Measurements from ENCODE around the gene PCK1. TPM values are rescaled to one million over a fixed set of nuclear protein-coding genes. Genes with fewer than 3 reads are reported as not detected.

PCK1 gene
- polyA plus RNA-seq, 5 donors, result 0.18 to 0.55 (median 0.22) TPM

- no peak for DNase-seq
Observed at GRCh38 chr20:57559658-57560553, 1.0 kb upstream of the PCK1 start.

GRCh38 chr20:57561356-57562279 is 708 bp downstream of the PCK1 start:
- DNase-seq, result no peak

GRCh38 chr20:57562541-57563465 is 1.9 kb downstream of the PCK1 start:
- no peak for DNase-seq

- DNase-seq, result no peak
Observed at GRCh38 chr20:57563522-57563921, 2.6 kb downstream of the PCK1 start.

- no peak for DNase-seq
Observed at GRCh38 chr20:57564180-57564802, 3.4 kb downstream of the PCK1 start.

- DNase-seq, result no peak
Observed at GRCh38 chr20:57564951-57565642, 4.2 kb downstream of the PCK1 start.

GRCh38 chr20:57566399-57566798 is 5.5 kb downstream of the PCK1 start:
- no peak for DNase-seq

- DNase-seq, result no peak
Observed at GRCh38 chr20:57566803-57567459, 6.0 kb downstream of the PCK1 start.

- no peak for DNase-seq
Observed at GRCh38 chr20:57567471-57568079, 6.7 kb downstream of the PCK1 start.

GRCh38 chr20:57568088-57568896 is 7.4 kb downstream of the PCK1 start:
- no peak for DNase-seq

GRCh38 chr20:57568960-57569359 is 8.1 kb downstream of the PCK1 start:
- DNase-seq, result no peak

- DNase-seq, result peak in 1 of 2 donors; percentile 19
Observed at GRCh38 chr20:57570145-57570850, 9.4 kb downstream of the PCK1 start.

GRCh38 chr20:57570920-57571319 is 10.0 kb downstream of the PCK1 start:
- no peak for DNase-seq

GRCh38 chr20:57571782-57572416 is 11.0 kb downstream of the PCK1 start:
- DNase-seq, result no peak

- no peak for DNase-seq
Observed at GRCh38 chr20:57573242-57573641, 12.3 kb downstream of the PCK1 start.

- no peak for DNase-seq
Observed at GRCh38 chr20:57573894-57574293, 13.0 kb downstream of the PCK1 start.

- no peak for DNase-seq
Observed at GRCh38 chr20:57574954-57575353, 14.0 kb downstream of the PCK1 start.
